ENCODE results near the gene SPAG16.

DNA sequence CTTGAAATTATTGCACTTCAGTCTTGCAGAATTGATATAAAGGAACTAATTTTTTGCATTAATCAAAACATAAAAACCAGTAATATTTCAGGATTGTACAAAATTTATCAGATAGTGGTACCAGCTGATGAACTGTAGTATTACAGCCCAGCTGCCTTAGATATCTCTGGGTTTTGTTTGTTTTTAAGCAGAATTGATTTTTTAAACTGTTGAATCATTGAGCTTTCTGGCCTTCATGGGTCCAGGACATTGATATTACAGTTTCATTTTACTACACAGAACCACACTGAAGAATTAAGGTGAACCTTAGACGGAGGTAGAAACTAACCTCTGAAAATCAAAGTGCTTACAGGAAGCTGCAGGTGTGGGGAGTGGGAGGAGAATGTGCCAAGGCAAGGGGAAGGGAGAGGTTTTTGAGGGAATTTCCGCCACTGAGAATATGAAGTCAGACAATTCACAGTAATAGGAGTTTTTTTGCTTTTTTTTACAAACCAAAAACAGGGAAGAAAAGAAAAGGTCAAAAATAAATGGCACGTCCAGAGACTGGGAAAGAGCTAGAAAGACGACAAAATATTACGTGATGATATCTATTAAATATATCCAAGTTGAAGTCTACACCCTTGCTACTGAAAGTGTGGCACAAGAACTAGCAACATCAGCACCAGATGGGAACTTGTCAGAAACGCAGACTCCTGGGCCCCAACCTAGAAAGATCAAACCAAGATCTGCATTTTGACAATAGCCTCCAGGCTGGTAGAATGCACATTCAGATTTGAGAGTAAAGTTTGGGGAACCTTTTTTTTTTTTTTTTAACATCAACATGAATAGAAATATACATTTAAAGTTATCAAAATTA lies 40.8 kb upstream of the SPAG16 start:
- TF ChIP-seq POLR2A (IDR thresholded peaks at IDR 0.05): no peak
- TF ChIP-seq, protein P1, sequence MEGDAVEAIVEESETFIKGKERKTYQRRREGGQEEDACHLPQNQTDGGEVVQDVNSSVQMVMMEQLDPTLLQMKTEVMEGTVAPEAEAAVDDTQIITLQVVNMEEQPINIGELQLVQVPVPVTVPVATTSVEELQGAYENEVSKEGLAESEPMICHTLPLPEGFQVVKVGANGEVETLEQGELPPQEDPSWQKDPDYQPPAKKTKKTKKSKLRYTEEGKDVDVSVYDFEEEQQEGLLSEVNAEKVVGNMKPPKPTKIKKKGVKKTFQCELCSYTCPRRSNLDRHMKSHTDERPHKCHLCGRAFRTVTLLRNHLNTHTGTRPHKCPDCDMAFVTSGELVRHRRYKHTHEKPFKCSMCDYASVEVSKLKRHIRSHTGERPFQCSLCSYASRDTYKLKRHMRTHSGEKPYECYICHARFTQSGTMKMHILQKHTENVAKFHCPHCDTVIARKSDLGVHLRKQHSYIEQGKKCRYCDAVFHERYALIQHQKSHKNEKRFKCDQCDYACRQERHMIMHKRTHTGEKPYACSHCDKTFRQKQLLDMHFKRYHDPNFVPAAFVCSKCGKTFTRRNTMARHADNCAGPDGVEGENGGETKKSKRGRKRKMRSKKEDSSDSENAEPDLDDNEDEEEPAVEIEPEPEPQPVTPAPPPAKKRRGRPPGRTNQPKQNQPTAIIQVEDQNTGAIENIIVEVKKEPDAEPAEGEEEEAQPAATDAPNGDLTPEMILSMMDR (IDR thresholded peaks at IDR 0.05): no peak

Measured in heart left ventricle (tissue), 13 donors.